K562 (cell line): ENCODE measurements around the gene KLRF2. TPM values are rescaled to one million over a fixed set of nuclear protein-coding genes. Genes with fewer than 3 reads are reported as not detected.
A peak's percentile ranks its signal among the peaks of the same experiment; 100 is the strongest.

ENCODE experiments used
- CBFA2T2 ChIP-seq: fragments of 450-650 bp; conservative IDR thresholded peaks from 2 replicates; pipeline ENCODE4 v1.6.1; 2017; ENCODE audit warnings: mild to moderate bottlenecking
- CC2D1A ChIP-seq: fragments of 450-650 bp; IDR thresholded peaks from 2 replicates; pipeline ENCODE4 v1.6.1; 2017; ENCODE audit warnings: mild to moderate bottlenecking
- CCNT2 ChIP-seq: IDR thresholded peaks from 2 replicates; pipeline ENCODE4 v1.6.1; 2011; ENCODE audit warnings: borderline replicate concordance, low read depth, mild to moderate bottlenecking, moderate library complexity, mixed read lengths, low read length; ENCODE audit not compliant: insufficient read length; ENCODE audit errors: extremely low read depth
- CREM ChIP-seq: IDR thresholded peaks from 2 replicates; pipeline ENCODE4 v1.6.1; 2014; ENCODE audit warnings: antibody characterized with exemption, low read depth
- DACH1 ChIP-seq: fragments of 450-650 bp; IDR thresholded peaks from 2 replicates; pipeline ENCODE4 v1.6.1; 2018; ENCODE audit not compliant: partially characterized antibody
- FOXA3 ChIP-seq, 2 experiments: fragments of 450-650 bp in 1 of 2; sonication (generic) in 1 of 2; formaldehyde crosslinking; IDR thresholded peaks in 1 of 2; conservative IDR thresholded peaks in 1 of 2; 2 replicates each; pipeline versions ENCODE4 v1.4.0 to v1.8.0; 2020 to 2022; ENCODE audit warnings: mild to moderate bottlenecking in 2 of 2, missing genetic modification reagents in 1 of 2
- HMGN3 ChIP-seq: IDR thresholded peaks from 2 replicates; pipeline ENCODE4 v1.6.1; 2011; ENCODE audit warnings: borderline replicate concordance, low read depth, mild to moderate bottlenecking, mixed read lengths, low read length; ENCODE audit not compliant: insufficient read length; ENCODE audit errors: extremely low read depth
- HNRNPLL ChIP-seq: fragments of 200-400 bp; formaldehyde crosslinking; IDR thresholded peaks from 2 replicates; pipeline ENCODE4 v1.6.1; 2017; ENCODE audit warnings: low read length, low read depth, mild to moderate bottlenecking; ENCODE audit not compliant: poor library complexity, severe bottlenecking
- MBD2 ChIP-seq: sonication (generic); IDR thresholded peaks from 2 replicates; pipeline ENCODE4 v1.6.1; 2016; ENCODE audit warnings: low read depth, borderline replicate concordance
- MECOM ChIP-seq: fragments of 250-450 bp; sonication (Bioruptor Pico); IDR thresholded peaks from 2 replicates; pipeline ENCODE4 v1.8.0; 2022; ENCODE audit warnings: inconsistent platforms
- PHB2 ChIP-seq: fragments of 450-650 bp; IDR thresholded peaks from 2 replicates; pipeline ENCODE4 v1.6.1; 2017; ENCODE audit warnings: low read depth
- PML ChIP-seq: IDR thresholded peaks from 2 replicates; pipeline ENCODE4 v1.6.1; 2012; ENCODE audit warnings: low read length, inconsistent platforms
- POLR2A ChIP-seq: fragments of 450-650 bp; conservative IDR thresholded peaks from 2 replicates; pipeline ENCODE4 v1.6.1; 2016
- SMAD4 ChIP-seq: fragments of 250-450 bp; sonication (Bioruptor Pico); conservative IDR thresholded peaks from 2 replicates; pipeline ENCODE4 v1.8.0; 2021; ENCODE audit warnings: inconsistent platforms, mild to moderate bottlenecking, moderate library complexity
- TRIM24 ChIP-seq, 2 experiments: fragments of 450-650 bp; IDR thresholded peaks; 2 replicates each; pipeline ENCODE4 v1.6.1; 2016
- ZNF668 ChIP-seq: fragments of 250-450 bp; sonication (Bioruptor Pico); IDR thresholded peaks from 2 replicates; pipeline ENCODE4 v1.8.0; 2022; ENCODE audit warnings: mild to moderate bottlenecking, inconsistent platforms
- polyA plus RNA-seq, 8 experiments: library from polyadenylated mRNA; depleted of rRNA in 4 of 8; stranded (reverse) in 5 of 8; unstranded in 3 of 8; fragments of >200 nt; fragmentation: Nextera tagmentation in 2 of 8; fragmentation: Illumina TruSeq in 1 of 8; extraction: Ambion mirVana in 2 of 8; extraction: Trizol in 1 of 8; gene quantifications; 2 replicates each; pipeline versions ENCODE4 v1.2.1 to v1.2.3, GENCODE V29; 2011 to 2014; ENCODE audit warnings: inconsistent platforms in 1 of 8, missing spikeins in 1 of 8
- total RNA-seq, 7 experiments: library from RNA; depleted of rRNA in 6 of 7; stranded (reverse); fragments of >200 nt in 6 of 7; fragmentation: Illumina TruSeq in 2 of 7; extraction: Trizol in 2 of 7; gene quantifications; 2 replicates each; pipeline versions ENCODE4 v1.2.1 to v1.2.3, GENCODE V29; 2011 to 2021; ENCODE audit warnings: low replicate concordance in 1 of 7
- TF ChIP-seq, protein P1 (sequence below), 2 experiments: fragments of 450-650 bp in 1 of 2; sonication (generic) in 1 of 2; formaldehyde crosslinking in 1 of 2; IDR thresholded peaks in 1 of 2; conservative IDR thresholded peaks in 1 of 2; 2 replicates each; pipeline versions ENCODE4 v1.6.1 to v1.8.1; 2016 to 2023; ENCODE audit warnings: mild to moderate bottlenecking in 2 of 2, moderate library complexity in 2 of 2, inconsistent platforms in 1 of 2, missing genetic modification reagents in 1 of 2
- TF ChIP-seq, protein P2 (sequence below): fragments of 450-650 bp; IDR thresholded peaks from 2 replicates; pipeline ENCODE4 v1.6.1; 2017; ENCODE audit warnings: antibody characterized with exemption
- TF ChIP-seq, protein P3 (sequence below): sonication (generic); formaldehyde crosslinking; IDR thresholded peaks from 2 replicates; pipeline ENCODE4 v1.8.0; 2022; ENCODE audit warnings: mild to moderate bottlenecking, low read depth, missing genetic modification reagents
- TF ChIP-seq, protein P4 (sequence below): sonication (generic); IDR thresholded peaks from 2 replicates; pipeline ENCODE4 v1.6.1; 2016

KLRF2 gene
- total and polyA plus RNA-seq, 9 of the 15 experiments (the other 6 are each of a cell fraction or from before 2014, with no cell fraction given) = not detected

DNA sequence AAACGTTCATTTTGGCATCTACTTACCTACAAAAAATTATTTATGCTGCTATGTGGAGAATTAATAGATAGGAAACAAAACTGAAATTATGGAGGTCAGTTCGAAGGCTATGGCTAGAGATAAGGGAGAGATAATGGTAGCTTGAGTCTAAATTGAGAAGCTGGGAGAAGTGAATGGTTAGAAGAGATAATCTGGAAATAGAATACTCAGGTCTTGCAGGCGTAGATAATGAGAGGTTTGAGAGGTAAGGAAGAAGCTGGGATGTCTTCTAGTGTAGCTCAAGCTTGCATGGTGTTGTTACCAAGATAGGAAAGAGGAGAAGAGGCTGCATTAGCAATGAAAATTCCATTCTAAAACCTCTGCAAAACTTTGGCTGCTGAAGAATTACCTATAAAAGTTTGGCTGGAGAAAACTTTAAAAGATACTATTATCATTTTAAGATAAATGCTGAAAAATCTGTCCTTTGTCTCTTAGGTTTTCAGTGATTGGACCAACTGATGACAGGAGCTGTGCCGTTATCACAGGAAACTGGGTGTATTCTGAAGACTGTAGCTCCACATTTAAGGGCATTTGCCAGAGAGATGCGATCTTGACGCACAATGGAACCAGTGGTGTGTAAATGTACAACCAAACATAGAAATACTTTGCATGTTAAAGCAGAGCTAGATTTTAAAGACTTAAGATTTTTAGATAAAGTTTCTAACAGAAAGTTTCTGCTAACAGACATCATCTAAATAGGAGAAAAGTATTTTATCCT is 14.1 kb downstream of the KLRF2 start (continued):
- TF ChIP-seq MBD2 = no peak
- TF ChIP-seq CCNT2 = peak; percentile 41
- no peak for TF ChIP-seq CREM
- no peak for TF ChIP-seq FOXA3 (CRISPR knock-in tag; conservative IDR thresholded peaks at IDR 0.05 in 1 of 2, IDR thresholded peaks at IDR 0.05 in 1 of 2)
- TF ChIP-seq, protein P1, sequence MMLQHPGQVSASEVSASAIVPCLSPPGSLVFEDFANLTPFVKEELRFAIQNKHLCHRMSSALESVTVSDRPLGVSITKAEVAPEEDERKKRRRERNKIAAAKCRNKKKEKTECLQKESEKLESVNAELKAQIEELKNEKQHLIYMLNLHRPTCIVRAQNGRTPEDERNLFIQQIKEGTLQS (IDR thresholded peaks at IDR 0.05) = no peak
- TF ChIP-seq, protein P1 (CRISPR knock-in tag; conservative IDR thresholded peaks at IDR 0.05) = no peak
- TF ChIP-seq PHB2 = 0 out of 2 replicates have a peak, but pooled peaks have one; percentile 20
- TF ChIP-seq TRIM24 (IDR thresholded peaks at IDR 0.05) = peak; percentile 62 to 72; a peak in 3 of 4 replicates
- TF ChIP-seq MECOM (CRISPR knock-in tag) = 0 out of 2 replicates have a peak, but pooled peaks have one; percentile 29
- TF ChIP-seq, protein P2, sequence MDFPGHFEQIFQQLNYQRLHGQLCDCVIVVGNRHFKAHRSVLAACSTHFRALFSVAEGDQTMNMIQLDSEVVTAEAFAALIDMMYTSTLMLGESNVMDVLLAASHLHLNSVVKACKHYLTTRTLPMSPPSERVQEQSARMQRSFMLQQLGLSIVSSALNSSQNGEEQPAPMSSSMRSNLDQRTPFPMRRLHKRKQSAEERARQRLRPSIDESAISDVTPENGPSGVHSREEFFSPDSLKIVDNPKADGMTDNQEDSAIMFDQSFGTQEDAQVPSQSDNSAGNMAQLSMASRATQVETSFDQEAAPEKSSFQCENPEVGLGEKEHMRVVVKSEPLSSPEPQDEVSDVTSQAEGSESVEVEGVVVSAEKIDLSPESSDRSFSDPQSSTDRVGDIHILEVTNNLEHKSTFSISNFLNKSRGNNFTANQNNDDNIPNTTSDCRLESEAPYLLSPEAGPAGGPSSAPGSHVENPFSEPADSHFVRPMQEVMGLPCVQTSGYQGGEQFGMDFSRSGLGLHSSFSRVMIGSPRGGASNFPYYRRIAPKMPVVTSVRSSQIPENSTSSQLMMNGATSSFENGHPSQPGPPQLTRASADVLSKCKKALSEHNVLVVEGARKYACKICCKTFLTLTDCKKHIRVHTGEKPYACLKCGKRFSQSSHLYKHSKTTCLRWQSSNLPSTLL = no peak
- peak; percentile 90 for TF ChIP-seq CBFA2T2
- TF ChIP-seq ZNF668 (CRISPR knock-in tag) = no peak
- TF ChIP-seq CC2D1A = 0 out of 2 replicates have a peak, but pooled peaks have one; percentile 48
- TF ChIP-seq PML = peak; percentile 58
- TF ChIP-seq, protein P3, sequence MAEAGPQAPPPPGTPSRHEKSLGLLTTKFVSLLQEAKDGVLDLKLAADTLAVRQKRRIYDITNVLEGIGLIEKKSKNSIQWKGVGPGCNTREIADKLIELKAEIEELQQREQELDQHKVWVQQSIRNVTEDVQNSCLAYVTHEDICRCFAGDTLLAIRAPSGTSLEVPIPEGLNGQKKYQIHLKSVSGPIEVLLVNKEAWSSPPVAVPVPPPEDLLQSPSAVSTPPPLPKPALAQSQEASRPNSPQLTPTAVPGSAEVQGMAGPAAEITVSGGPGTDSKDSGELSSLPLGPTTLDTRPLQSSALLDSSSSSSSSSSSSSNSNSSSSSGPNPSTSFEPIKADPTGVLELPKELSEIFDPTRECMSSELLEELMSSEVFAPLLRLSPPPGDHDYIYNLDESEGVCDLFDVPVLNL = no peak
- TF ChIP-seq HNRNPLL = peak; percentile 61
- TF ChIP-seq DACH1 = peak; percentile 52
- TF ChIP-seq, protein P4, sequence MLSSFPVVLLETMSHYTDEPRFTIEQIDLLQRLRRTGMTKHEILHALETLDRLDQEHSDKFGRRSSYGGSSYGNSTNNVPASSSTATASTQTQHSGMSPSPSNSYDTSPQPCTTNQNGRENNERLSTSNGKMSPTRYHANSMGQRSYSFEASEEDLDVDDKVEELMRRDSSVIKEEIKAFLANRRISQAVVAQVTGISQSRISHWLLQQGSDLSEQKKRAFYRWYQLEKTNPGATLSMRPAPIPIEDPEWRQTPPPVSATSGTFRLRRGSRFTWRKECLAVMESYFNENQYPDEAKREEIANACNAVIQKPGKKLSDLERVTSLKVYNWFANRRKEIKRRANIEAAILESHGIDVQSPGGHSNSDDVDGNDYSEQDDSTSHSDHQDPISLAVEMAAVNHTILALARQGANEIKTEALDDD = peak; percentile 65; the same call in 1 of the 2 replicates
- TF ChIP-seq HMGN3 = no peak
- peak; percentile 46; the same call in 1 of the 2 replicates for TF ChIP-seq SMAD4 (CRISPR knock-in tag)
- TF ChIP-seq POLR2A = no peak
